GM18505 (cell line): ENCODE results near the gene RFTN1.

Source experiments
- ATAC-seq: cut with Tn5 transposase; IDR thresholded peaks from one replicate; pipeline ENCODE4 v1.9.1; 2021; ENCODE audit not compliant: unreplicated experiment
- POLR2A ChIP-seq: IDR thresholded peaks from 4 replicates; pipeline ENCODE4 v1.6.1; 2011; ENCODE audit warnings: borderline replicate concordance; ENCODE audit not compliant: insufficient read depth, insufficient read length; ENCODE audit errors: extremely low read depth

The RFTN1 gene

DNA sequence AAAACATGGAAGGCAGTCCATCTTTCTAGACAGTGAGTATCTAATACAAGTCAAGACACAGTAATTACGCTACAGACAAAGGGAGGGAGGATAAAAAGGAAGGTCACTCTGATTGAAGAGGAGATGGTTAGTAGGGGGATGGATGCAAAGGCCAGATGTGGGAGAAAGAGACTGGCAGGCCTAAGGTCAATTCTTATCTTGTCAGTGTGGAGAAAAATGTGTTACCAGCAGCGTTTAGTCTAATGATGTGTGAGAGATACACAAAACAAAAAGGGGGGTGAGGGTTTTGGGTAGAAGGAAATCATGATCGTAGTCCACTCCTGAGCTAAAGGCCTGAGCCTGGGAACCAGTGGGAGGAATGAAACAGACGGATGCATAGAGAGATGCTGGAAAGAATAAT, 46.7 kb downstream of the RFTN1 start:
- no peak for TF ChIP-seq POLR2A
- no peak for ATAC-seq

DNA sequence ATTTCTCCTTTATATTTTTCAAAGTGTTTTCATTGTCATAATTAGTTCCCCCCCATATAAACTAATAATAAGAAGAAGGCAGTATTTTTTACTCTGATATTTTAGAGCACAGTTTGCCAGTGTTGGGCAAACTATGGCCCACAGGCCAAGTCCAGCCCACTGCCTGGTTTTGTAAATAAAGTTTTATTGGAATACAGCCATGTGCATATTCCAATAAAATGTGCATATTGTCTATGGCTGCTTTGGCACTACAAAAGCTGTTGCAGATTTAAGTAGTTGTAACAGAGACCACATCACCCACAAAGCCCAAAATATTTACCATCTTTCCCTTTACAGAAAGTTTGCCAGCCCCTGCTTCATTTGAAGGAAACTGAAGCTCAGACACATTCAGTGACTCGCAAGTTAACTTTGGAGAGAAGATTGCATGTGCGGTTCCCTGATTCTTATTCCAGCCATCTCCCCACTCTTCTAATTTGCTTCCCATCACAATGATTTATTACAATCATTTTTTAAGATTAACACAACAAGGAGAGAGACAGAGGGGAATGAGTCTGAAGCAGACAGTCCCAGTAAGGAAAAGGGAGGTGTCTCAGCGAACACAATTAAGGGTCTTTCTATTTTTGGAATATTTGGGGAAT, 48.9 kb downstream of the RFTN1 start:
- ATAC-seq: no peak
- no peak for TF ChIP-seq POLR2A

- ATAC-seq: no peak
- TF ChIP-seq POLR2A: no peak
Observed at GRCh38 chr3:16463914-16464313, 49.6 kb downstream of the RFTN1 start.

DNA sequence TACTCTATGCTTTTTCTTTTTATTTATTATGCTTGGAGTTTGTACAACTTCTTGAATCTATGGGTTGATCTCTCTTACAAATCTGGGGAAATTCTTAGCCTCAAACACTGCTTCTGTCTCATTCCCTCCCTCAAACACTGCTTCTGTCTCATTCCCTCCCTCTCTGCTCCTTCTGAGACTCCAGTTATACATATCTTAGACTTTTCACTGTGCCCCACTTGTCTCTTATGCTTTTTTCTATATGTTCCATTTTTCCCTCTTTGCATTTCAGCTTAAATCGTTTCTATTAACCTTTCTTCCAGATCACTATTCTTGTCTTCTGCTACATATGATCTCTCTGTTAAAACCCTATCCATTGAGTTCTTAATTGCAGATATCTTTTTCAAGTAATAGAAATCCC, 50.4 kb downstream of the RFTN1 start:
- no peak for ATAC-seq
- TF ChIP-seq POLR2A: no peak

- no peak for ATAC-seq
- TF ChIP-seq POLR2A: no peak
Observed at GRCh38 chr3:16462679-16463078, 50.8 kb downstream of the RFTN1 start.

- ATAC-seq: no peak
- no peak for TF ChIP-seq POLR2A
Observed at GRCh38 chr3:16461463-16462245, 51.8 kb downstream of the RFTN1 start.

- no peak for ATAC-seq
- TF ChIP-seq POLR2A: no peak
Observed at GRCh38 chr3:16460886-16461285, 52.6 kb downstream of the RFTN1 start.

DNA sequence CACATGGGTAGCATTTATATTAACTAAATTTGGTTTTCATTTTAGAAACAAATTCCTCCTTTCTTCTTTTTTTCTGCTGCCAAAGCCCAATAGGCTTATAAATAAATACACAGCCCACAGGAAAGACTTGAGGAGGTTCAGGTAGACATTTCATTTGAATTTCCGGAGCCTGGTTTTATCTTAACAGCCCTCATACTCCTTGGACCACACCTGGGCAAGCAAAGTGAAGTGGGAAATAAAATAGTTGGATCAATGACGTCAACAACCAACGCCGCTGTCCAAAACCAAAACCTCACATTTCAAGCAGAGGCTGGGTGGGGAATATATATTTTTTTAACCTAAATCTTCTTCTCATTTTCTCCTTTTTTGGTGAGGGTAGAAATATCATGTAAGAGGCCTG, 53.2 kb downstream of the RFTN1 start:
- no peak for TF ChIP-seq POLR2A

GRCh38 chr3:16456784-16457415, 56.6 kb downstream of the RFTN1 start:
- no peak for TF ChIP-seq POLR2A
- no peak for ATAC-seq

More for the DNA sequence above, 53.2 kb downstream of the RFTN1 start:
- ATAC-seq: no peak

GRCh38 chr3:16455966-16456365, 57.5 kb downstream of the RFTN1 start:
- no peak for ATAC-seq
- no peak for TF ChIP-seq POLR2A

- no peak for ATAC-seq
- TF ChIP-seq POLR2A: no peak
Observed at GRCh38 chr3:16455001-16455400, 58.5 kb downstream of the RFTN1 start.

GRCh38 chr3:16452261-16452660, 61.2 kb downstream of the RFTN1 start:
- no peak for TF ChIP-seq POLR2A
- ATAC-seq: no peak

- TF ChIP-seq POLR2A: no peak
- no peak for ATAC-seq
Observed at GRCh38 chr3:16449369-16449768, 64.1 kb downstream of the RFTN1 start.

- ATAC-seq: no peak
- no peak for TF ChIP-seq POLR2A
Observed at GRCh38 chr3:16448639-16449070, 64.8 kb downstream of the RFTN1 start.
